ENCODE results near the gene ATRX.

DNA sequence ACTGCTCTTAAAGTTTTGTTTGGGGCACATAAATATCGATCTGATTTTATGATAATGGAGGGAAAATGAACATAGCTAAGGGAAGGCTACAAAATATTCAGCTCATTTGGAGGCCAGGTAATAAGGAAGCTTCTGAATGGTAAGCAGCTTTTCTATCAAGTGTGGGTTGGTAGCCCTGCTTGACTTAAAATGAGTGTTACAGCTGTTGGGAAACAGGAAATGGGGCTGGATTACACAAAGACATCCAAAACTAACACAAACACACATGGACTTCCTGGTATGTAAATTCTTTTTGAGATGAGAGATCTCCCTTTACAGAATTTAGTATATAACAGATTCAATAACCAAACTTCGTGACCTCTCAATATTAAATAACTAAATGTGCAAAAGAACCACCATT lies 280.8 kb downstream of the ATRX start:
- no peak for TF ChIP-seq CTCF (conservative IDR thresholded peaks at IDR 0.05; ENCODE audit: low read length)
- no peak for TF ChIP-seq EZH2phosphoT487 (IDR thresholded peaks at IDR 0.05; ENCODE audit: borderline replicate concordance, low read depth, low read length)

Measured in OCI-LY7 (cell line).